Testis (tissue), 3 donors: Measurements from ENCODE around the gene CROCC2. TPM values are rescaled to one million over a fixed set of nuclear protein-coding genes. Genes with fewer than 3 reads are reported as not detected.

Source experiments
- DNase-seq: peaks from one replicate; pipeline ENCODE4 v3.0.0-alpha.2; 2019
- H3K27ac ChIP-seq, 2 donors: fragments of 200-600 bp; sonication (generic); one replicate each; pipeline ENCODE4 v1.5.1; 2019
- H3K27me3 ChIP-seq: fragments of 200-600 bp; sonication (generic); one replicate; pipeline ENCODE4 v1.5.1; 2019
- H3K36me3 ChIP-seq: fragments of 200-600 bp; sonication (generic); one replicate; pipeline ENCODE4 v1.5.1; 2017; ENCODE audit warnings: low read depth; ENCODE audit errors: missing control alignments
- H3K4me1 ChIP-seq: fragments of 200-600 bp; sonication (generic); one replicate; pipeline ENCODE4 v1.5.1; 2019
- H3K4me3 ChIP-seq, 2 donors: fragments of 200-600 bp; sonication (generic); one replicate each; pipeline ENCODE4 v1.5.1; 2017 to 2019
- H3K9me3 ChIP-seq: fragments of 200-600 bp; sonication (generic); one replicate; pipeline ENCODE4 v1.5.1; 2017
- CTCF ChIP-seq, 3 experiments: fragments of 450-650 bp in 2 of 3; fragments of 200-600 bp in 1 of 3; sonication (generic) in 1 of 3; IDR thresholded peaks; one replicate each; pipeline ENCODE4 v1.5.1; 2016 to 2019; ENCODE audit warnings: antibody characterized with exemption in 3 of 3, mild to moderate bottlenecking in 2 of 3, moderate library complexity in 1 of 3
- POLR2A ChIP-seq: fragments of 450-650 bp; IDR thresholded peaks from one replicate; pipeline ENCODE4 v1.6.1; 2017; ENCODE audit warnings: antibody characterized with exemption, mild to moderate bottlenecking, moderate library complexity
- WGBS, 2 donors: methylation state at CpG; one replicate each; pipeline ENCODE4 v1.1.5; 2018; 5-methylcytosine and 5-hydroxymethylcytosine counted together
- intact Hi-C: fragments of 100-400 bp; cut with DNase I; formaldehyde crosslinking; loops from one replicate; pipeline ENCODE4 v1.15.1; 2023; ENCODE audit warnings: low total_unique reads
- polyA plus RNA-seq: library from polyadenylated mRNA; stranded (reverse); fragments of 350-450 nt; fragmentation: Illumina TruSeq; extraction: RNeasy Lipid Tissue Mini Kit (QIAGEN cat#74804); gene quantifications from one replicate; pipeline ENCODE4 v1.2.3, GENCODE V29; 2014; ENCODE audit warnings: low read depth, low replicate concordance; ENCODE audit not compliant: insufficient read depth
- total RNA-seq, 2 donors: library from RNA; depleted of rRNA; stranded (reverse); fragments of >200 nt; gene quantifications; one replicate each; pipeline ENCODE4 v1.2.3, GENCODE V29; 2016

The CROCC2 gene
- total and polyA plus RNA-seq, 3 donors from 2014 or later, result 0.43 to 0.55 (median 0.51) TPM

- 91 to 96% methylated on average over 5 to 9 of the region's 9 CpGs for WGBS, 2 donors
- Histone ChIP-seq H3K27ac (no peak overlapping the region), H3K36me3 (no peaks in the 10 kb centered on the region)
Observed at GRCh38 chr2:241037498-241037897, 131.4 kb downstream of the CROCC2 start.

GRCh38 chr2:241038374-241039180 lies 132.4 kb downstream of the CROCC2 start:
- TF ChIP-seq CTCF (IDR thresholded peaks at IDR 0.05), result no peak
- no peak for TF ChIP-seq POLR2A
- WGBS, 2 donors, result 81 to 95% methylated on average over 8 to 20 of the region's 20 CpGs

More at GRCh38 chr2:241037498-241037897, 131.4 kb downstream of the CROCC2 start:
- intact Hi-C loops, result no loop called here
- TF ChIP-seq POLR2A (no peak), CTCF (IDR thresholded peaks at IDR 0.05) (no peak)
- Histone ChIP-seq H3K27me3 (no peaks in the 10 kb centered on the region), H3K4me3 (no peak overlapping the region), H3K9me3 (no peaks in the 10 kb centered on the region), H3K4me1 (no peaks in the 10 kb centered on the region)
- no peak for DNase-seq

GRCh38 chr2:241039416-241039815 lies 133.3 kb downstream of the CROCC2 start:
- DNase-seq, result no peak
- Histone ChIP-seq H3K9me3 (no peaks in the 10 kb centered on the region), H3K27ac (no peak overlapping the region), H3K27me3 (no peaks in the 10 kb centered on the region), H3K4me1 (no peaks in the 10 kb centered on the region), H3K4me3 (no peak overlapping the region), H3K36me3 (no peaks in the 10 kb centered on the region)
- TF ChIP-seq CTCF (IDR thresholded peaks at IDR 0.05), result no peak
- no peak for TF ChIP-seq POLR2A
- 84 to 100% methylated on average over 4 of the region's 4 CpGs for WGBS, 2 donors
- intact Hi-C loops, result no loop called here

More at GRCh38 chr2:241038374-241039180, 132.4 kb downstream of the CROCC2 start:
- Histone ChIP-seq H3K9me3 (no peaks in the 10 kb centered on the region), H3K27me3 (no peaks in the 10 kb centered on the region), H3K4me3 (no peak overlapping the region), H3K4me1 (no peaks in the 10 kb centered on the region), H3K36me3 (no peaks in the 10 kb centered on the region), H3K27ac (no peak overlapping the region)
- DNase-seq, result no peak
- intact Hi-C loops, result no loop called here

- DNase-seq, result no peak
Observed at GRCh38 chr2:241040081-241040803, 134.1 kb downstream of the CROCC2 start.

More at GRCh38 chr2:241040081-241040803, 134.1 kb downstream of the CROCC2 start:
- H3K27ac ChIP-seq, result no peak overlapping the region
- no peaks in the 10 kb centered on the region for H3K36me3 ChIP-seq
- 93% methylated on average over 4 to 13 of the region's 13 CpGs for WGBS, 2 donors
- no peak overlapping the region for H3K4me3 ChIP-seq
- intact Hi-C loops, result no loop called here
- no peak for TF ChIP-seq POLR2A
- no peak for TF ChIP-seq CTCF (IDR thresholded peaks at IDR 0.05)
- H3K27me3 ChIP-seq, result no peaks in the 10 kb centered on the region
- no peaks in the 10 kb centered on the region for H3K4me1 ChIP-seq
- H3K9me3 ChIP-seq, result no peaks in the 10 kb centered on the region
